Stimulated activated CD4-positive, alpha-beta T cell treated with anti-CD3 and anti-CD28 coated beads, TNF-alpha, amount 100 ng/mL, for 48 hours (primary cell): Measurements from ENCODE around the gene TSPAN8.
"Not testable (repeated sequence)": the region's sequence is repeated elsewhere in the genome, so short reads cannot be mapped to it uniquely, and the experiment has no call there.

Source experiments
- DNase-seq, 3 donors: peaks; one replicate each; pipeline ENCODE4 v3.0.0-alpha.2; 2020; ENCODE audit warnings: low read depth in 3 of 3

The TSPAN8 gene

GRCh38 chr12:71157601-71158233, at the start of gene TSPAN8:
Gene TSPAN8, minus strand, starts transcription at chr12:71157999. Its CDS starts 321 bp downstream, at chr12:71157678.
- no peak for DNase-seq

GRCh38 chr12:71201136-71201679, 43.4 kb upstream of the TSPAN8 start:
- no peak for DNase-seq

DNA sequence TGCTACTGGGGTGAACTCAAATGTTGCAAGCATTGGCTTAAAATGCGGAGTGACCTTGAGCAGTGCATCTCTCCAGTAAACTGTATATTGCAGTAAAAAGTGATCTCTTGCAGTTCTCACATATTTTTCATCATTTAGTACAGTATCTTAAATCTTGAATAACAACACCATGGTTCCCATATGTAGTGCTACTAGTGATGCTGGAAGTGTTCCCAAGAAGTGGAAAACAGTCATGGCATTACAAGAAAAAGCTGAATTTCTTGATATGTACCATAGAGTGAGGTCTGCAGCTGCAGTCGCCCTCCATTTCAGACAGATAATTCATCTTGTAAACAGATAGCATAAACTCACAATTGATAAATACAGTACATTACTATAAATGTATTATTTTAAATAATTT, 42.9 kb upstream of the TSPAN8 start:
- no peak for DNase-seq

GRCh38 chr12:71197460-71197859, 39.7 kb upstream of the TSPAN8 start:
- no peak for DNase-seq

- no peak for DNase-seq
Measured at GRCh38 chr12:71195338-71195896, 37.6 kb upstream of the TSPAN8 start.

- DNase-seq = no peak
Measured at GRCh38 chr12:71194657-71195056, 36.9 kb upstream of the TSPAN8 start.

DNA sequence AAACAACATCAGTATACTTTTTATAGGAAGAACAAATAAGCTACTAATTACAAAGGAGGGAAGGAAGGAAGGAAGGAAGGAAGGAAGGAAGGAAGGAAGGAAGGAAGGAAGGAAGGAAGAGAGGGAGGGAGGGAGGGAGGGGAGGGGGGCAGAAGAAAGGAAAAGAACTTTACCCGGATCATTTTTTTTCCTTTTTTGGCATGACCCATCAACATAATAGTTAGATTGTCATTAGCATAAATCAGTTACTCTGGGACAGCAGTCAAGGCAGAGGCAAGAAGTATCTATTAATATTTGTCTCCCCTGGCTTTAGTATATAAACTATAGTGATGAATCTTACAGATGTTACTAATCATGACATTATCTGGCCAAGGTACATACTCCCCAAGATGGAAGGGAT, 35.2 kb upstream of the TSPAN8 start:
- no peak for DNase-seq

DNA sequence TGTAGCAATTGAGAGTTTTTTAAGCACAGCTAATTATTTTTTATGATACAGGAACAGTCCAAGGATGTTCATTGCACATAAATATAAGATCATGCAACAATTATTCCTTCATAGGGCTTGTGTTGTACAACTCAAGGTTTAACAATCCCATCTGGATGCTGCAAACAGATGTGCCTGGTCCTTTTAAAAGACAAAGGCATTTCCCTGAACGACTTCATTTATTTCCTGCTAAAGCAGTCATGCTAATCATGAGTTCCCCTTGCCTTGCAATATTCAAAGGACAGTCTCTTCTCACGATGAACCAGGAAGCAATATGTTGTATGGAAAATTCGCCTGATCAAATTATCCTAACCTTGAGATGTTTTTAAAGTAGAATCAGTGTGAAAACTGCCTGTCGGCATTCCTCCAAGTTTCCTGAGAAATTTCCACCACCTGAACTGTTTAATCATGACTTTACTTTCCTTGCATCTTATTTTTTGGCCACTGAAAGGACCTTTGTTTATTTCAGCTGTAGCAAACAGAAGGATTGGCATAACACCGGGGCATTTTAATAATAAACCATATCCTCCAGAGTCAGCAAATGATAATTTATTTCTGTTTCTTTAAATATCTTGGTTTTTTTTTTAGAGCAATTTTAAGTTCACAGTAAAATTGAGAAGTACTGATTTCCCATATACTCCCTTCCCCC, 33.9 kb upstream of the TSPAN8 start:
- DNase-seq = no peak

DNA sequence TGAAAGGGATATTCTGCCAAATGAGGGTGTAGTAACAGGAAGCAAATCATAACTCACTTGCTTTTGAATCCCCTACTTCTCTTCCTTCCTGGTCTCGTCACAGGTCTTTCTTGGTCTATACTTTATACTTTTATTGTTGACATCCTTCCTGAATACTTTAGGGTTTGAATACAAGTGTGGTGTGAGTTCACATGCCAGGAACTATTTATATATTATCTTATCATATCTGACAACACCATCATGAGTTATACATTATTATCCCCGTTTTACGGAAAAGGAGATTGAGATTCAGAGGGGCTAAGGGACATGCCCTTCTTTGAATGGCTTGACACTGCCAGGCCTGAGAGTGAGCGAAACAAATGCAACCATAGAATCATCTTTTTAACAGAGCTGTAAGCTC, 33.0 kb upstream of the TSPAN8 start:
- no peak for DNase-seq

DNA sequence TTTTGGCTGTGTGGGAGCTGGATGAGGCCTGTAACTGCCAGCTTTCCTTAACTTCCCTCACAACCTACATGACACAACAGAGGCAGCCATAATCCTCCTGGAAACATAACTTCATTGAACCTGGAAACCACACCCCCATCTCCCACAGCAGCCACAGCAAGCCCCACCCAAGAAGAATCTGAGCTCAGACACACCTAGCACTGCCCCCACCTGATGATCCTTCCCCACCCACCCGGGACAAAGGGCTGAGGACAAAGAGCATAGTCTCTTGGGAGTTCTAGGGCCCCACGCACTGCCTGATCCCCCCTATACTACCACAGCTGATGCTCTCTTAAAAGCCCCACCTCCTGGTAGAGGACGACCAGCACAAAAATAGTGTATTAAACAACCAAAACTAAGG, 29.6 kb upstream of the TSPAN8 start:
- no peak for DNase-seq

DNA sequence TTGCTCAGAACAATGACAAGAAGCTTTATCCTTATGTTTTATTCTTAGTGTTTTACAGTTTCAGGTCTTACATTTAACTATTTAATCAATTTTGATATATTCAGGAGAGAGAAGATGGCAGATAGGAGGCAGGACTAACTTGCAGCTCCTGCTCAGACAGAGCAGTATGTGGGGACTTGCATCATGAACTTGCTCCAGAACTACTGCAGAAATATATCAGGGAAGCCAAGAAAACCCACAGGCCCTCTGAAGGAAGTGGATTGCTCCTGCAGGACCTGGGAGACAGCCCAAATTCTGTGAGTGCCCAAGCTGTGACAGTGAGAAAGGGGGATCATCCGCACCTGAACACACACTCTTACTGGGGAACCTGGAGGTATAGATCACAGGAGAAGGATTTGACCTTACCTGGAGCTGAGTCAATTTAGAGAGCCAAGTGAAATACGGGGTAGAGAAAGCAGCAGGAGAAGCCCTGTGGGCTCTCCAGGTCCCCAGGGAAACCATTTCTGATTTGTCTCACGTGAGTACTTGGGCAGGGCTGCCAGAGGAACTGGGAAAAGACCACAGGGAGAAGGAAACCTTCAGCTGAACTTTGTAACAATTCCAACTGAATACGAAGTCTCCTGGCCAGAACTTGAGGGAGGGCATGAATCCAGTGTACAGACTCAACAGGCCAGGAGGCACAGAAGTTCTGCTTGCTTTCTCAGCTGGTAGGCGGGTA, 28.9 kb upstream of the TSPAN8 start:
- DNase-seq = no peak

DNA sequence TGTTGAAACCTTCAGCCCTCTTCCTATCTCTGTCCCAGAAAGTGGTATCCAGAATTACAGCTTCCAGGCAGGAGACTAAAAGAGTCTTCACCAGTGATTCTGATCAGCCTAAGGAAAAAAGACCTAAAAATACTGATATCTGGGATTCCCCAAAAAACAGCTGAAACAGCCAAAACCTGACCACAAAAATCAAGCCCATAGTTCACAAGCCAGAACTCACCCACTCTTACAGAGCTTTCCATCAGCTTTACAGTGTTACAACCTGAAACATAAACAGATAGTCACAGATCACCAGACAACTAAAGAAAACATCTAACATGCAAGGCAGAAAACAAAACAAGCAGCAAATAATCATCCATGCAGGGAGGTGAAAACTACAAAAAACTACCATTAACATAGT, 26.0 kb upstream of the TSPAN8 start:
- no peak for DNase-seq

GRCh38 chr12:71183018-71183417, 25.2 kb upstream of the TSPAN8 start:
- DNase-seq = no peak

GRCh38 chr12:71178162-71178561, 20.4 kb upstream of the TSPAN8 start:
- no peak for DNase-seq

- DNase-seq = no peak
Measured at GRCh38 chr12:71174825-71175224, 17.0 kb upstream of the TSPAN8 start.

DNA sequence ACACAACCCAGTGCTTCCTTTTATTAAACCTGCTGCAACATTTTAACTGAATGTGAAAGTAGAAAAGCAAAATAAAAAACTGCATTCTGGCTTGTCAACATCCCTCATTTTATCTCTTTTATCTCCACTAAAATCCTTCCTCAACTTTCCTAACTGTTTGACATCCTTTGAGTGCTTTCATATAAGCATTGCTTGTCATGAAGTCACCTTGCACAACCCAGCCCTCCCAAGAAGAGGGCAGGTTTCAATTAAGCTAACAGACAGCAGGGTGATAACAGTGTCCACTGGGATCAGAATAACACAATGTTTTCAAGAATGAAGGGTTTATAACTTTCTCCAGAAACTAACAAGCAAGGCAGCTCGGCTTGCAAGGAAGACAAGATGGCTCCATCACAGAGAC, 16.3 kb upstream of the TSPAN8 start:
- no peak for DNase-seq

DNA sequence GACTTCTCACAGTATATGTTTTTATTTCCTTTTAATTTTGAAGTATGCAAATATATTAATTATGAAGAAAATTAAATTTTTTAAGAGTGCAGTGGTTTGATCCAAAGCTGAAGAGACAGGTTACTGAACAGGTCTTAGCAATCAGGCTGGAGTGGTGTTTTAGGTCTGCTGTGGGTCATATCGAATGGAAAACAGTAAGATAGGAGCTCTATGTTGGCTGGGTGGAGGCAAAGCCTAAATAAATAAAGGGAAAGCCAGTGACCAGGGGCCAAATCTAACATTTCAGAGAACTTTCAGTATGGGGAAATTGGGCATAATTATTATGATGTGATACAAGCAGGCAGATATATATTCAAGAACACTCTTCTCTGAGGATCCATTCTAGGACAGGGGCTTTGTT, 12.7 kb upstream of the TSPAN8 start:
- no peak for DNase-seq

DNA sequence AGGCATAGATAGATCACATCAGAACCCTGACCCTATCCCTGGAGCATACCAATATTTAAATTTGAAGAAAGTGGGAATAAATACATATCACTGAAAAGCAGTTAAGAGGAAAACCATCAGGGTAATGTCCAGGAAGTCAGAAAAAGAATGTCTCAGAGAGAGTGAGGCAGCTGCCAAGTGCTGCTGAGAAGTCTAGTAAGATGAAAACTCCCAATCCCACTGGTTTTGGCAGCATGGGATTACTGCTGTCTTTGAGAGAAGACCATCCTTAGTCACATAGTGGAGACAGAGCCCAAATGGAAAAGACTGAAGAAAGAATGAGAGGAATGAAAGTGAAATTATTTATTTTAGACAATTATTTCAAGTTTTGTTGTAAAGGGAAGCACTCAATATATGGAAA, 11.5 kb upstream of the TSPAN8 start:
- DNase-seq = no peak

- DNase-seq = no peak
Measured at GRCh38 chr12:71166862-71167496, 9.2 kb upstream of the TSPAN8 start.

DNA sequence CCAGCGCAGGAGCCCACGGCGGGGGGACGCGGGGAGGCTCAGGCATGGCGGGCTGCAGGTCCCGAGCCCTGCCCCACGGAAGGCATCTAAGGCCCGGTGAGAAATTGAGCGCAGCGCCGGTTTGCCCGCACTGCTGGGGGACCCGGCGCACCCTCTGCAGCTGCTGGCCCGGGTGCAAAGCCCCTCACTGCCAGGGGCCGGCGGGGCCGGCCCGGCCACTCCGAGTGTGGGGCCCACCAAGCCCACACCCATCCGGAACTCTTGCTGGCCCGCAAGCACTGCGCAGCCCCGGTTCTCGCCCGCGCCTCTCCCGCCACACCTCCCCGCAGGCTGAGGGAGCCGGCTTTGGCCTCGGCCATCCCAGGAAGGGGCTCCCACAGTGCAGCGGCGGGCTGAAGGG, 8.5 kb upstream of the TSPAN8 start:
- DNase-seq = no peak

- not testable (repeated sequence) for DNase-seq
Measured at GRCh38 chr12:71165780-71166179, 8.0 kb upstream of the TSPAN8 start.
